GM12874 (cell line): Measurements from ENCODE around the gene CDH11.

Experiments used
- TF ChIP-seq, protein P1 (sequence below): IDR thresholded peaks from 2 replicates; pipeline ENCODE4 v1.5.1; 2011; ENCODE audit warnings: low read depth, mild to moderate bottlenecking, control low read depth, low read length, moderate library complexity; ENCODE audit not compliant: insufficient read depth

The CDH11 gene

GRCh38 chr16:65114527-65114926, 7.3 kb downstream of the CDH11 start:
- TF ChIP-seq, protein P1, sequence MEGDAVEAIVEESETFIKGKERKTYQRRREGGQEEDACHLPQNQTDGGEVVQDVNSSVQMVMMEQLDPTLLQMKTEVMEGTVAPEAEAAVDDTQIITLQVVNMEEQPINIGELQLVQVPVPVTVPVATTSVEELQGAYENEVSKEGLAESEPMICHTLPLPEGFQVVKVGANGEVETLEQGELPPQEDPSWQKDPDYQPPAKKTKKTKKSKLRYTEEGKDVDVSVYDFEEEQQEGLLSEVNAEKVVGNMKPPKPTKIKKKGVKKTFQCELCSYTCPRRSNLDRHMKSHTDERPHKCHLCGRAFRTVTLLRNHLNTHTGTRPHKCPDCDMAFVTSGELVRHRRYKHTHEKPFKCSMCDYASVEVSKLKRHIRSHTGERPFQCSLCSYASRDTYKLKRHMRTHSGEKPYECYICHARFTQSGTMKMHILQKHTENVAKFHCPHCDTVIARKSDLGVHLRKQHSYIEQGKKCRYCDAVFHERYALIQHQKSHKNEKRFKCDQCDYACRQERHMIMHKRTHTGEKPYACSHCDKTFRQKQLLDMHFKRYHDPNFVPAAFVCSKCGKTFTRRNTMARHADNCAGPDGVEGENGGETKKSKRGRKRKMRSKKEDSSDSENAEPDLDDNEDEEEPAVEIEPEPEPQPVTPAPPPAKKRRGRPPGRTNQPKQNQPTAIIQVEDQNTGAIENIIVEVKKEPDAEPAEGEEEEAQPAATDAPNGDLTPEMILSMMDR = no peak

DNA sequence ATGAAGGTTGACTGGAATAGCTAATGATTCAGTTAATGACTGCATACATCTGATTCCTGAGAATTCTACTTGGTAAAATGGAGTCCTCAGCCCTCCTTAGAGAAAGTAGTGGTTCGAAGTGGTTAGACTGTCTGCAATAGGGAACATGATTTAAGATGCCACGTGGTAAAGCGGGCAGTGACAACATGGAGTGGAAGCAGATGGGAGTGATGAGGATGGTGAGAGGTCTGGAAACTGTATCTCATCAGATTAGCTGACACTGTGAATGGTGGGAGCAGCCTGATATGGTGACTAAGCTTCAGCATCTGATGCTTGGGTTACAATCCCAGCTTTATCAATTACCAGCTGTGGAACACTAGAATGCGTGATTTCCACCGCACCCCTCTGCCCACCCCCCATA, 8.4 kb downstream of the CDH11 start:
- TF ChIP-seq, protein P1 = no peak

GRCh38 chr16:65111306-65111705, 10.6 kb downstream of the CDH11 start:
- TF ChIP-seq, protein P1 = no peak

- TF ChIP-seq, protein P1 = no peak
Measured at GRCh38 chr16:65106757-65107156, 15.1 kb downstream of the CDH11 start.

DNA sequence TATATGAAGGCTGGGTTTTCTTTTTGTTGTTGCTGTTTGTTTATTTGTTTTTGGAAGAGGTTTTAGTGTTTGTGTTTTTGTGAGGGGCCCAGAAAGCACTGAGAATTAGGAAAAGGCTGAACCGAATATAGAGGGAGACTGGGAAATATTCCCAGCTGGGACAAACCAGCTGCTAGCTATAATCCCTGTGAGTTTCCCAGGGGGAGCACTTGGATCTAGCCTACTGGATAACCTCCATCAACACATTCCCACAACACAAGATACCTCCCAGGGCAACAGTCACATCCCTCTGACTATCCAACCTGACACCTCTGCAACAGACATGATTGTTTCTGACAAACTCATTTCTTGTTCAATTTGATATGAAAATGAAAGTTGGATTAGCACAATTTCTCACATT, 16.7 kb downstream of the CDH11 start:
- TF ChIP-seq, protein P1 = no peak

DNA sequence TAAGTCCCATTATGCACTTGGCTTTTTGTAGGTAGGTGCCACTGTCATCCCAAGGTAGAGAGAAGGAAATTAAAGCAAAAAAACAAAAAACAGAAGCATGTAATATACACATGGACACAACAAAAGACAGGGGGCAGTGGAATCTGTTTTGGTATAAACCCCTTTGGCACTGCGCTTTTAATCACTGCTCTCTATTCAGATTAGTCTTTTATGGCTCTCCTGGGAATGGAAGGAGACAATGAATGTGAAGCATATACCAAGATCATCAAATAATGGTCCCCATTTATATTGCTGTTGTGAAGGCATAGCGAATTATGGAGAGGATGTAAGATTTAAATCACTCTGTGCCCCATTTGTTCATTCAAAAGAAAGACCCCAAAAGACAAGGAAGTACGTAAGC, 17.4 kb downstream of the CDH11 start:
- TF ChIP-seq, protein P1 = no peak

- TF ChIP-seq, protein P1 = no peak
Measured at GRCh38 chr16:65102326-65102725, 19.5 kb downstream of the CDH11 start.

DNA sequence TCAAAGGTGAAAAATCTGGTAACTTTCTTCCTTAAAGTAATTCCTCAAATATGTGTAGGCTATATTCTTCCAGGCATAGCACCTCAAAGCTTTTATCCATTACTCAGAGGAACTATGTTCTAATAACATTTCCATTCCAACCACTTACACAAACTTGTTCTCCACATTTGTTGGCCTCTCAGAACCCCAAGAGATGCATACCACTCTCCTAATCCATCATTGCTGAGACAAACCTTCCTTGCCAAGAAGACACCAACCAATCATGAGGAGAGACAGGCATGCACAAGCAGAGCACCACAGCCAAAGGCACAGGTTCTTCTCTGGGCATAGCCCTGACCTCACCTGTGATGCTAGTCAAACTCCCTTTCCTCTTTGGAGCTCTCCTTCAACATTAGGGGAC, 20.9 kb downstream of the CDH11 start:
- TF ChIP-seq, protein P1 = no peak
